Trophoblast cell (in vitro differentiated cells and primary cell): ENCODE results near the gene CHST9.

ENCODE experiments used
- DNase-seq, 2 donors: peaks; one replicate each; pipeline ENCODE4 v3.0.0-alpha.2; 2016
- H2AFZ ChIP-seq: 2 replicates; pipeline ENCODE4 v1.6.1; 2013; ENCODE audit warnings: low read length, moderate library complexity, mild to moderate bottlenecking; ENCODE audit not compliant: insufficient read depth, poor library complexity
- H2AK5ac ChIP-seq: 2 replicates; pipeline ENCODE4 v1.6.1; 2013; ENCODE audit warnings: mild to moderate bottlenecking, low read length
- H2BK120ac ChIP-seq: 2 replicates; pipeline ENCODE4 v1.6.1; 2013; ENCODE audit warnings: low read length, mild to moderate bottlenecking, moderate library complexity; ENCODE audit not compliant: insufficient read depth, poor library complexity
- H2BK12ac ChIP-seq: 2 replicates; pipeline ENCODE4 v1.6.1; 2013; ENCODE audit warnings: mild to moderate bottlenecking, low read length, moderate library complexity
- H2BK5ac ChIP-seq: 2 replicates; pipeline ENCODE4 v1.6.1; 2013; ENCODE audit warnings: low read length, low read depth, moderate library complexity, mild to moderate bottlenecking; ENCODE audit not compliant: poor library complexity
- H3K14ac ChIP-seq: 2 replicates; pipeline ENCODE4 v1.6.1; 2013; ENCODE audit warnings: mild to moderate bottlenecking, low read length
- H3K18ac ChIP-seq: 2 replicates; pipeline ENCODE4 v1.6.1; 2013; ENCODE audit warnings: mild to moderate bottlenecking, low read length
- H3K23ac ChIP-seq: 2 replicates; pipeline ENCODE4 v1.6.1; 2013; ENCODE audit warnings: low read length
- H3K27ac ChIP-seq: 2 replicates; pipeline ENCODE4 v1.5.1; 2013; ENCODE audit warnings: low read depth, mild to moderate bottlenecking, inconsistent platforms, low read length, moderate library complexity
- H3K27me3 ChIP-seq: 2 replicates; pipeline ENCODE4 v1.6.1; 2013; ENCODE audit warnings: inconsistent platforms, mild to moderate bottlenecking, low read length, moderate library complexity; ENCODE audit not compliant: insufficient read depth
- H3K36me3 ChIP-seq, 2 experiments: 1 replicate in 1 of 2; 2 replicates in 1 of 2; pipeline ENCODE4 v1.6.1; 2013; ENCODE audit warnings: low read length in 2 of 2, mild to moderate bottlenecking in 2 of 2, moderate library complexity in 1 of 2; ENCODE audit not compliant: insufficient read depth in 2 of 2, control insufficient read depth in 1 of 2
- H3K4ac ChIP-seq: 2 replicates; pipeline ENCODE4 v1.6.1; 2013; ENCODE audit warnings: low read depth, mild to moderate bottlenecking, low read length, moderate library complexity
- H3K4me1 ChIP-seq, 2 experiments: 1 replicate in 1 of 2; 2 replicates in 1 of 2; pipeline ENCODE4 v1.6.1; 2013; ENCODE audit warnings: low read length in 2 of 2, mild to moderate bottlenecking in 2 of 2, moderate library complexity in 1 of 2; ENCODE audit not compliant: insufficient read depth in 2 of 2, control insufficient read depth in 1 of 2
- H3K4me2 ChIP-seq: 2 replicates; pipeline ENCODE4 v1.6.1; 2013; ENCODE audit warnings: inconsistent platforms, mild to moderate bottlenecking, low read length, moderate library complexity
- H3K4me3 ChIP-seq: 2 replicates; pipeline ENCODE4 v1.5.1; 2013; ENCODE audit warnings: mild to moderate bottlenecking, low read depth, low read length, inconsistent platforms
- H3K79me1 ChIP-seq: one replicate; pipeline ENCODE4 v1.6.1; 2013; ENCODE audit warnings: low read length
- H3K79me2 ChIP-seq: 2 replicates; pipeline ENCODE4 v1.6.1; 2013; ENCODE audit warnings: low read length, mild to moderate bottlenecking; ENCODE audit not compliant: control insufficient read depth, insufficient read depth, poor library complexity
- H3K9ac ChIP-seq: 2 replicates; pipeline ENCODE4 v1.6.1; 2013; ENCODE audit warnings: mild to moderate bottlenecking, low read length
- H3K9me3 ChIP-seq: 2 replicates; pipeline ENCODE4 v1.6.1; 2013; ENCODE audit warnings: low read depth, mild to moderate bottlenecking, control low read depth, inconsistent platforms, low read length; ENCODE audit not compliant: insufficient read depth
- H4K12ac ChIP-seq: 2 replicates; pipeline ENCODE4 v1.6.1; 2013; ENCODE audit warnings: low read depth, mild to moderate bottlenecking, low read length, moderate library complexity
- H4K8ac ChIP-seq: 2 replicates; pipeline ENCODE4 v1.6.1; 2013; ENCODE audit warnings: low read depth, mild to moderate bottlenecking, low read length, moderate library complexity
- H4K91ac ChIP-seq: one replicate; pipeline ENCODE4 v1.6.1; 2013; ENCODE audit warnings: low read depth, mild to moderate bottlenecking, low read length, moderate library complexity
- WGBS: extraction: QIAGEN DNeasy Blood & Tissue Kit; methylation state at CpG from one replicate; pipeline ENCODE4 v1.1.7; 2013; ENCODE audit warnings: missing lambda C conversion rate; ENCODE audit not compliant: insufficient read length, insufficient coverage; ENCODE audit errors: extremely low coverage; 5-methylcytosine and 5-hydroxymethylcytosine counted together

Gene CHST9

GRCh38 chr18:26874283-26874682 is 310.8 kb downstream of the CHST9 start:
- no peak overlapping the region for H4K8ac ChIP-seq
- no peak overlapping the region for H3K9ac ChIP-seq
- no peak overlapping the region for H2BK12ac ChIP-seq
- no peaks in the 10 kb centered on the region for H3K27me3 ChIP-seq
- no peaks in the 10 kb centered on the region for H3K79me1 ChIP-seq
- no peak for DNase-seq
- H2BK120ac ChIP-seq: no peak overlapping the region
- H3K9me3 ChIP-seq: no peaks in the 10 kb centered on the region
- H3K14ac ChIP-seq: no peak overlapping the region
- H2AFZ ChIP-seq: no peak overlapping the region
- H4K91ac ChIP-seq: no peak overlapping the region
- H3K23ac ChIP-seq: no peak overlapping the region
- no peak overlapping the region for H2BK5ac ChIP-seq
- H3K79me2 ChIP-seq: no peaks in the 10 kb centered on the region
- no peak overlapping the region for H3K4me3 ChIP-seq
- H3K4ac ChIP-seq: no peak overlapping the region
- H3K4me1 ChIP-seq: no peaks in the 10 kb centered on the region
- no peak overlapping the region for H3K18ac ChIP-seq
- no peak overlapping the region for H3K4me2 ChIP-seq
- no peak overlapping the region for H2AK5ac ChIP-seq
- H3K27ac ChIP-seq: no peak overlapping the region
- H3K36me3 ChIP-seq: no peaks in the 10 kb centered on the region
- H4K12ac ChIP-seq: no peak overlapping the region

GRCh38 chr18:26869640-26870039 is 315.5 kb downstream of the CHST9 start:
- Histone ChIP-seq H2AFZ (no peak overlapping the region), H3K27me3 (no peaks in the 10 kb centered on the region), H3K4me2 (no peak overlapping the region), H3K4me1 (no peaks in the 10 kb centered on the region), H3K27ac (no peak overlapping the region), H2BK12ac (no peak overlapping the region), H4K12ac (no peak overlapping the region), H3K4me3 (no peak overlapping the region), H3K9ac (no peak overlapping the region), H3K23ac (no peak overlapping the region), H2BK120ac (no peak overlapping the region), H2AK5ac (no peak overlapping the region), H3K9me3 (no peaks in the 10 kb centered on the region), H3K79me2 (no peaks in the 10 kb centered on the region), H3K4ac (no peak overlapping the region), H3K36me3 (no peaks in the 10 kb centered on the region), H4K8ac (no peak overlapping the region), H4K91ac (no peak overlapping the region), H2BK5ac (no peak overlapping the region), H3K14ac (no peak overlapping the region), H3K18ac (no peak overlapping the region), H3K79me1 (no peaks in the 10 kb centered on the region)
- no CpG with 5 or more reads among the region's 1 CpG for WGBS
- DNase-seq: no peak

- Histone ChIP-seq H3K4me1 (no peaks in the 10 kb centered on the region), H2BK12ac (no peak overlapping the region), H3K79me1 (no peaks in the 10 kb centered on the region), H3K4me3 (no peak overlapping the region), H3K79me2 (no peaks in the 10 kb centered on the region), H2BK120ac (no peak overlapping the region), H3K36me3 (no peaks in the 10 kb centered on the region), H3K9ac (no peak overlapping the region), H3K4me2 (no peak overlapping the region), H4K91ac (no peak overlapping the region), H3K4ac (no peak overlapping the region), H3K27me3 (no peaks in the 10 kb centered on the region), H3K23ac (no peak overlapping the region), H2BK5ac (no peak overlapping the region), H4K8ac (no peak overlapping the region), H2AFZ (no peak overlapping the region), H3K14ac (no peak overlapping the region), H4K12ac (no peak overlapping the region), H3K9me3 (no peaks in the 10 kb centered on the region), H2AK5ac (no peak overlapping the region), H3K18ac (no peak overlapping the region), H3K27ac (no peak overlapping the region)
- no CpG with 5 or more reads among the region's 6 CpGs for WGBS
- DNase-seq: no peak
These were observed 316.0 kb downstream of the CHST9 start for GRCh38 chr18:26868968-26869586.

GRCh38 chr18:26867471-26867870 is 317.6 kb downstream of the CHST9 start:
- Histone ChIP-seq H3K4me2 (no peak overlapping the region), H4K12ac (no peak overlapping the region), H3K4me1 (peaks cover 0 to 5% of the 10 kb centered on the region in 2 experiments), H3K36me3 (no peaks in the 10 kb centered on the region), H3K79me1 (no peaks in the 10 kb centered on the region), H3K23ac (no peak overlapping the region), H2BK120ac (no peak overlapping the region), H3K4me3 (no peak overlapping the region), H2AFZ (no peak overlapping the region), H3K18ac (no peak overlapping the region), H3K14ac (no peak overlapping the region), H3K79me2 (no peaks in the 10 kb centered on the region), H4K91ac (no peak overlapping the region), H4K8ac (no peak overlapping the region), H2BK5ac (no peak overlapping the region), H3K4ac (no peak overlapping the region), H2AK5ac (no peak overlapping the region), H3K9me3 (no peaks in the 10 kb centered on the region), H2BK12ac (no peak overlapping the region), H3K27ac (no peak overlapping the region), H3K9ac (no peak overlapping the region), H3K27me3 (peaks cover 6% of the 10 kb centered on the region)
- DNase-seq: no peak
- no CpG with 5 or more reads among the region's 4 CpGs for WGBS
